H1 (cell line): Measurements from ENCODE around the gene TLR8. TPM values are rescaled to one million over a fixed set of nuclear protein-coding genes. Genes with fewer than 3 reads are reported as not detected.

Source experiments
- CTCF ChIA-PET: fragments of 300-600 bp; sonication (Branson Sonifier 250); formaldehyde crosslinking; loops from one replicate; lab custom pipeline; 2021; ENCODE audit not compliant: partially characterized antibody; lab: Charles Lee
- POLR2A ChIA-PET: fragments of 300-600 bp; sonication (Branson Sonifier 250); formaldehyde crosslinking; loops from one replicate; lab custom pipeline; 2021; ENCODE audit warnings: inconsistent platforms; ENCODE audit not compliant: partially characterized antibody; lab: Charles Lee
- DNase-seq, 2 experiments: peaks; one replicate each; pipeline versions ENCODE4 v3.0.0 to v3.0.0-alpha.2; 2010 to 2022; ENCODE audit warnings: low spot score in 2 of 2, low read depth in 1 of 2, mixed read lengths in 1 of 2
- FAIRE-seq: peaks from 2 replicates; lab custom pipeline; 2011; peaks lifted over from hg19 to GRCh38; lab: Jason Lieb, UNC
- H2AFZ ChIP-seq: 2 replicates; pipeline ENCODE4 v1.8.1; 2012; ENCODE audit warnings: low read length, inconsistent platforms
- H2AK5ac ChIP-seq: 2 replicates; pipeline ENCODE4 v1.6.1; 2013; ENCODE audit warnings: low read depth, low read length
- H2BK120ac ChIP-seq: replicated peaks from 2 replicates; pipeline ENCODE3; 2013; ENCODE audit warnings: low read depth, low read length, inconsistent platforms
- H2BK12ac ChIP-seq: 2 replicates; pipeline ENCODE4 v1.6.1; 2013; ENCODE audit warnings: low read depth, low read length
- H2BK15ac ChIP-seq: 2 replicates; pipeline ENCODE4 v1.6.1; 2013; ENCODE audit warnings: low read length
- H2BK20ac ChIP-seq: 2 replicates; pipeline ENCODE4 v1.6.1; 2013; ENCODE audit warnings: low read length
- H2BK5ac ChIP-seq: 2 replicates; pipeline ENCODE4 v1.6.1; 2013; ENCODE audit warnings: low read depth, low read length
- H3K14ac ChIP-seq: 2 replicates; pipeline ENCODE4 v1.6.1; 2013; ENCODE audit warnings: inconsistent platforms; ENCODE audit not compliant: insufficient read length
- H3K18ac ChIP-seq: 2 replicates; pipeline ENCODE4 v1.6.1; 2013; ENCODE audit warnings: low read length; ENCODE audit errors: extremely low read depth
- H3K23ac ChIP-seq: 2 replicates; pipeline ENCODE4 v1.6.1; 2013; ENCODE audit warnings: inconsistent platforms; ENCODE audit not compliant: insufficient read length
- H3K23me2 ChIP-seq: 2 replicates; pipeline ENCODE4 v1.6.1; 2013; ENCODE audit warnings: low read depth, low read length
- H3K27ac ChIP-seq: 2 replicates; pipeline ENCODE4 v1.6.1; 2011; ENCODE audit warnings: low read depth, low read length, inconsistent platforms
- H3K27me3 ChIP-seq, 4 experiments: replicated peaks in 1 of 4; 1 replicate in 1 of 4; 2 replicates in 3 of 4; pipeline versions ENCODE4 v1.6.1 to v1.8.1; 2011 to 2013; ENCODE audit warnings: low read length in 3 of 4, mild to moderate bottlenecking in 3 of 4, inconsistent platforms in 2 of 4, mixed read lengths in 2 of 4, moderate library complexity in 1 of 4; ENCODE audit not compliant: control insufficient read depth in 3 of 4, insufficient read depth in 3 of 4; ENCODE audit errors: extremely low read depth in 1 of 4
- H3K36me3 ChIP-seq, 4 experiments: 2 replicates each; pipeline versions ENCODE4 v1.6.1 to v1.8.1; 2011 to 2013; ENCODE audit warnings: mild to moderate bottlenecking in 4 of 4, low read length in 3 of 4, moderate library complexity in 2 of 4, control low read depth in 1 of 4, inconsistent platforms in 1 of 4; ENCODE audit not compliant: insufficient read depth in 4 of 4, control insufficient read depth in 2 of 4
- H3K4ac ChIP-seq: replicated peaks from 2 replicates; pipeline ENCODE3; 2013; ENCODE audit warnings: low read length, low read depth, mixed read lengths, inconsistent platforms; ENCODE audit not compliant: insufficient read length
- H3K4me1 ChIP-seq, 4 experiments: replicated peaks in 1 of 4; 1 replicate in 1 of 4; 2 replicates in 3 of 4; pipeline versions ENCODE4 v1.6.1 to v1.8.1; 2011 to 2013; ENCODE audit warnings: low read length in 3 of 4, inconsistent platforms in 2 of 4, mixed read lengths in 1 of 4; ENCODE audit not compliant: insufficient read depth in 4 of 4, control insufficient read depth in 3 of 4
- H3K4me2 ChIP-seq, 2 experiments: 2 replicates each; pipeline versions ENCODE4 v1.6.1 to v1.8.1; 2011 to 2013; ENCODE audit warnings: low read depth in 2 of 2, low read length in 2 of 2, control low read depth in 1 of 2, inconsistent platforms in 1 of 2, mild to moderate bottlenecking in 1 of 2; ENCODE audit not compliant: insufficient read depth in 1 of 2
- H3K4me3 ChIP-seq, 4 experiments: fragments of 200-600, 300-600 bp in 1 of 4; sonication (generic), shearing (Covaris generic), sonication (Bioruptor Twin) in 1 of 4; 2 replicates each; pipeline versions ENCODE4 v1.5.1 to v1.8.1; 2011 to 2016; ENCODE audit warnings: low read length in 4 of 4, low read depth in 3 of 4, control low read depth in 2 of 4, inconsistent platforms in 2 of 4, mild to moderate bottlenecking in 2 of 4, mixed read lengths in 1 of 4, moderate library complexity in 1 of 4; ENCODE audit not compliant: insufficient read depth in 2 of 4; ENCODE audit errors: extremely low read depth in 1 of 4
- H3K56ac ChIP-seq: replicated peaks from 2 replicates; pipeline ENCODE3; 2013; ENCODE audit warnings: low read depth, mild to moderate bottlenecking, mixed read lengths, low read length, inconsistent platforms; ENCODE audit not compliant: insufficient read length
- H3K79me1 ChIP-seq: 2 replicates; pipeline ENCODE4 v1.6.1; 2013; ENCODE audit warnings: low read depth, low read length, control low read depth
- H3K79me2 ChIP-seq, 2 experiments: 2 replicates each; pipeline versions ENCODE4 v1.6.1 to v1.8.1; 2012 to 2013; ENCODE audit warnings: low read length in 2 of 2, mild to moderate bottlenecking in 2 of 2, inconsistent platforms in 1 of 2; ENCODE audit not compliant: insufficient read depth in 2 of 2, control insufficient read depth in 1 of 2
- H3K9ac ChIP-seq, 4 experiments: replicated peaks in 1 of 4; 1 replicate in 1 of 4; 2 replicates in 3 of 4; pipeline versions ENCODE4 v1.6.1 to v1.8.1; 2011 to 2013; ENCODE audit warnings: low read depth in 3 of 4, low read length in 3 of 4, control low read depth in 2 of 4, mild to moderate bottlenecking in 2 of 4, moderate library complexity in 2 of 4, inconsistent platforms in 1 of 4; ENCODE audit errors: extremely low read depth in 1 of 4
- H3K9me3 ChIP-seq, 2 experiments: 2 replicates each; pipeline versions ENCODE4 v1.6.1 to v1.8.1; 2012 to 2013; ENCODE audit warnings: mild to moderate bottlenecking in 2 of 2, moderate library complexity in 2 of 2, control low read depth in 1 of 2, inconsistent platforms in 1 of 2, low read depth in 1 of 2, low read length in 1 of 2, mixed read lengths in 1 of 2; ENCODE audit not compliant: insufficient read depth in 2 of 2
- H4K20me1 ChIP-seq, 2 experiments: replicated peaks in 1 of 2; 2 replicates each; pipeline versions ENCODE3 to v1.8.1; 2011 to 2013; ENCODE audit warnings: inconsistent platforms in 2 of 2, low read length in 2 of 2, mild to moderate bottlenecking in 1 of 2; ENCODE audit not compliant: insufficient read depth in 2 of 2, control insufficient read depth in 1 of 2
- H4K5ac ChIP-seq: 2 replicates; pipeline ENCODE4 v1.6.1; 2013; ENCODE audit warnings: low read length, low read depth, mixed read lengths, inconsistent platforms; ENCODE audit not compliant: insufficient read length
- H4K8ac ChIP-seq: 2 replicates; pipeline ENCODE4 v1.8.0; 2013; ENCODE audit warnings: mild to moderate bottlenecking, moderate library complexity, low read length, inconsistent platforms; ENCODE audit not compliant: insufficient read depth; ENCODE audit errors: extremely low read depth
- H4K91ac ChIP-seq: replicated peaks from 2 replicates; pipeline ENCODE3; 2013; ENCODE audit warnings: low read length, mixed read lengths, inconsistent platforms; ENCODE audit not compliant: insufficient read length
- ASH2L ChIP-seq: fragments of 200-600, 300-600 bp; sonication (generic); IDR thresholded peaks from one replicate; pipeline ENCODE4 v1.7.1; 2017; ENCODE audit warnings: low read length
- ATF3 ChIP-seq: IDR thresholded peaks from 2 replicates; pipeline ENCODE4 v1.6.1; 2011; ENCODE audit warnings: low read depth, mild to moderate bottlenecking, low read length; ENCODE audit not compliant: insufficient read depth
- CBX5 ChIP-seq: fragments of 300-800, 300-1000 bp; sonication (generic); IDR thresholded peaks from 2 replicates; pipeline ENCODE4 v1.7.1; 2016; ENCODE audit warnings: antibody characterized with exemption, low read length, low read depth
- CHD1 ChIP-seq: IDR thresholded peaks from 2 replicates; pipeline ENCODE4 v1.6.1; 2012; ENCODE audit warnings: low read depth, low read length, improper control_type of control experiment
- CREB1 ChIP-seq: IDR thresholded peaks from 2 replicates; pipeline ENCODE4 v1.6.1; 2012; ENCODE audit warnings: inconsistent platforms
- CTBP2 ChIP-seq: IDR thresholded peaks from 2 replicates; pipeline ENCODE4 v1.7.0; 2011; ENCODE audit warnings: borderline replicate concordance, mild to moderate bottlenecking, moderate library complexity, mixed read lengths, low read length; ENCODE audit not compliant: insufficient read depth, insufficient read length
- FOSL1 ChIP-seq: IDR thresholded peaks from 2 replicates; pipeline ENCODE4 v1.6.1; 2011; ENCODE audit warnings: mild to moderate bottlenecking, low read depth, low read length, moderate library complexity; ENCODE audit not compliant: insufficient read depth
- HDAC2 ChIP-seq, 2 experiments: fragments of 300-600 bp in 1 of 2; sonication (generic) in 1 of 2; IDR thresholded peaks; 2 replicates each; pipeline ENCODE4 v1.6.1; 2011 to 2012; ENCODE audit warnings: low read depth in 2 of 2, low read length in 2 of 2, mild to moderate bottlenecking in 2 of 2, moderate library complexity in 2 of 2, borderline replicate concordance in 1 of 2, inconsistent platforms in 1 of 2
- KDM5A ChIP-seq: fragments of 200-600 bp; IDR thresholded peaks from 2 replicates; pipeline ENCODE4 v1.7.1; 2012; ENCODE audit warnings: mild to moderate bottlenecking, low read length, inconsistent platforms, mixed read lengths
- RFX5 ChIP-seq: IDR thresholded peaks from 2 replicates; pipeline ENCODE4 v1.6.1; 2011; ENCODE audit warnings: low read depth, low read length, improper control_type of control experiment, borderline replicate concordance
- SIX5 ChIP-seq: IDR thresholded peaks from 2 replicates; pipeline ENCODE4 v1.6.1; 2011; ENCODE audit warnings: mild to moderate bottlenecking, low read depth, low read length
- SUZ12 ChIP-seq: fragments of 200-600 bp; sonication (generic); IDR thresholded peaks from 2 replicates; pipeline ENCODE4 v1.6.1; 2012; ENCODE audit warnings: mild to moderate bottlenecking, inconsistent platforms, low read length, moderate library complexity, mixed read lengths
- TBP ChIP-seq: IDR thresholded peaks from 2 replicates; pipeline ENCODE4 v1.6.1; 2011; ENCODE audit warnings: low read depth, low read length, improper control_type of control experiment
- YY1 ChIP-seq: IDR thresholded peaks from 2 replicates; pipeline ENCODE4 v1.6.1; 2011; ENCODE audit warnings: low read depth, mild to moderate bottlenecking, low read length
- WGBS, 2 experiments: shearing (Covaris generic) in 1 of 2; methylation state at CpG; one replicate each; pipeline versions ENCODE4 v1.1.6 to v1.1.7; 2013 to 2015; ENCODE audit warnings: low lambda C conversion rate in 2 of 2, mixed read lengths in 2 of 2, inconsistent platforms in 1 of 2, low coverage in 1 of 2, missing lambda C conversion rate in 1 of 2; ENCODE audit not compliant: insufficient replicate concordance in 2 of 2, insufficient coverage in 1 of 2, insufficient read length in 1 of 2; ENCODE audit errors: extremely low coverage in 1 of 2, missing lambda C conversion rate in 1 of 2; 5-methylcytosine and 5-hydroxymethylcytosine counted together
- polyA plus RNA-seq, 7 experiments: library from polyadenylated mRNA; depleted of rRNA in 3 of 7; stranded (reverse) in 5 of 7; unstranded in 2 of 7; fragments of >200 nt in 5 of 7; fragments of 200-250 nt in 2 of 7; gene quantifications; 1 replicate in 5 of 7; 2 replicates in 1 of 7; 4 replicates in 1 of 7; pipeline versions ENCODE4 v1.2.1 to v1.2.3, GENCODE V29; 2011 to 2013; ENCODE audit warnings: missing spikeins in 2 of 7, mixed read lengths in 2 of 7
- total RNA-seq: library from RNA; stranded (reverse); fragmentation: NEBNext Ultra II Directional; extraction: Animal tissue kit (Norgen Biotek cat#: 25700); gene quantifications from 2 replicates; pipeline ENCODE4 v1.2.1, GENCODE V29; 2021

TLR8 gene
- total and polyA plus RNA-seq, 2 of the 8 experiments (the other 6 are each of a cell fraction or from before 2014, with no cell fraction given) = not detected

GRCh38 chrX:12961196-12961718 is 54.8 kb downstream of the TLR8 start:
- H2BK20ac ChIP-seq = no peak overlapping the region
- no peaks in the 10 kb centered on the region for H4K20me1 ChIP-seq
- no peak overlapping the region for H3K9ac ChIP-seq
- no peak overlapping the region for H3K4me3 ChIP-seq
- H3K23me2 ChIP-seq = no peaks in the 10 kb centered on the region
- no peaks in the 10 kb centered on the region for H3K27me3 ChIP-seq
- TF ChIP-seq CHD1 = no peak
- no peak for TF ChIP-seq ASH2L
- no peak for TF ChIP-seq ATF3
- TF ChIP-seq CREB1 = no peak
- no peak for TF ChIP-seq KDM5A
- no peak for TF ChIP-seq CBX5
- TF ChIP-seq RFX5 = no peak
- no peak for TF ChIP-seq CTBP2
- TF ChIP-seq SUZ12 = no peak
- TF ChIP-seq SIX5 = no peak
- TF ChIP-seq FOSL1 = no peak
- no peak for TF ChIP-seq HDAC2 (IDR thresholded peaks at IDR 0.05; ENCODE audit: borderline replicate concordance in 1 of 2, low read depth in 2 of 2, low read length in 2 of 2)
- no peak for TF ChIP-seq YY1
- no peak for TF ChIP-seq TBP
- H2BK12ac ChIP-seq = no peak overlapping the region
- 86% methylated on average over 2 of the region's 2 CpGs; no CpG with 5 or more reads in 1 of the 2 experiments for WGBS, 2 experiments
- ChIA-PET CTCF (no interaction called here), POLR2A (interaction anchor here (3.0 kb wide), 1 partner anchor 14 kb away, joined by 12 read pairs; the partner anchor contains the start of gene TMSB4X)
- no peak overlapping the region for H2BK15ac ChIP-seq
- no peak overlapping the region for H2BK5ac ChIP-seq
- no peak overlapping the region for H3K23ac ChIP-seq
- H3K4ac ChIP-seq = no peak overlapping the region
- H3K79me2 ChIP-seq = no peaks in the 10 kb centered on the region
- H3K36me3 ChIP-seq = no peaks in the 10 kb centered on the region
- no peak overlapping the region for H4K5ac ChIP-seq
- FAIRE-seq (no peak), DNase-seq (no peak)
- H3K18ac ChIP-seq = no peak overlapping the region
- H3K14ac ChIP-seq = no peak overlapping the region
- H3K9me3 ChIP-seq = peaks cover 0 to 3% of the 10 kb centered on the region in 2 experiments; a peak in 1 of 4 replicates
- no peak overlapping the region for H4K8ac ChIP-seq
- no peak overlapping the region for H3K4me2 ChIP-seq
- no peak overlapping the region for H3K27ac ChIP-seq
- H3K56ac ChIP-seq = no peak overlapping the region
- no peak overlapping the region for H2AFZ ChIP-seq
- H3K79me1 ChIP-seq = no peaks in the 10 kb centered on the region
- H2AK5ac ChIP-seq = no peak overlapping the region
- no peak overlapping the region for H4K91ac ChIP-seq
- no peak overlapping the region for H2BK120ac ChIP-seq
- no peaks in the 10 kb centered on the region for H3K4me1 ChIP-seq
